Naive thymus-derived CD4-positive, alpha-beta T cell (primary cell): ENCODE results near the gene ADGRL2. TPM values are rescaled to one million over a fixed set of nuclear protein-coding genes. Genes with fewer than 3 reads are reported as not detected.

Source experiments
- ATAC-seq: fragments of 150-1000 bp; cut with Tn5 transposase; 2 replicates; pipeline ENCODE4 v1.10.0; 2021; ENCODE audit warnings: mild to moderate bottlenecking, moderate library complexity
- CTCF ChIA-PET: fragments of 350-600 bp; sonication (Branson Sonifier 250); formaldehyde crosslinking; loops from one replicate; lab custom pipeline; 2021; ENCODE audit warnings: antibody characterized with exemption; lab: Charles Lee
- POLR2A ChIA-PET: fragments of 350-600 bp; sonication (Branson Sonifier 250); formaldehyde crosslinking; loops from one replicate; lab custom pipeline; 2021; ENCODE audit warnings: antibody characterized with exemption, inconsistent platforms; lab: Charles Lee
- DNase-seq, 9 donors: peaks; one replicate each; pipeline versions ENCODE4 v3.0.0 to v3.0.0-alpha.2; 2020 to 2022; ENCODE audit warnings: mixed read lengths in 1 of 9
- H3K27ac ChIP-seq: one replicate; pipeline ENCODE4 v1.7.0; 2013; ENCODE audit warnings: mild to moderate bottlenecking, low read depth, low read length, moderate library complexity
- H3K27me3 ChIP-seq, 2 donors: one replicate each; pipeline ENCODE4 v1.7.0; 2013; ENCODE audit warnings: low read length in 2 of 2, mild to moderate bottlenecking in 2 of 2, moderate library complexity in 2 of 2; ENCODE audit not compliant: control insufficient read depth in 2 of 2, insufficient read depth in 2 of 2
- H3K36me3 ChIP-seq, 3 experiments: 1 replicate in 2 of 3; 2 replicates in 1 of 3; pipeline ENCODE4 v1.7.0; 2013; ENCODE audit warnings: low read length in 3 of 3, mild to moderate bottlenecking in 3 of 3, moderate library complexity in 1 of 3; ENCODE audit not compliant: insufficient read depth in 3 of 3, control insufficient read depth in 2 of 3
- H3K4me1 ChIP-seq, 2 donors: one replicate each; pipeline ENCODE4 v1.7.0; 2013; ENCODE audit warnings: low read length in 2 of 2, mild to moderate bottlenecking in 2 of 2, moderate library complexity in 1 of 2; ENCODE audit not compliant: control insufficient read depth in 2 of 2, insufficient read depth in 2 of 2
- H3K4me3 ChIP-seq: 2 replicates; pipeline ENCODE4 v1.7.0; 2013; ENCODE audit warnings: mild to moderate bottlenecking, low read length
- H3K9me3 ChIP-seq, 3 experiments: 1 replicate in 2 of 3; 2 replicates in 1 of 3; pipeline ENCODE4 v1.7.0; 2013; ENCODE audit warnings: low read length in 3 of 3; ENCODE audit not compliant: control insufficient read depth in 2 of 3
- H3K27ac Mint-ChIP-seq, 9 donors: one replicate each; pipeline ENCODE4 v1.8.0; 2020 to 2022; ENCODE audit warnings: mixed read lengths in 9 of 9, mild to moderate bottlenecking in 8 of 9, moderate library complexity in 5 of 9, inconsistent platforms in 2 of 9
- H3K27me3 Mint-ChIP-seq, 5 donors: one replicate each; pipeline ENCODE4 v1.8.0; 2021 to 2022; ENCODE audit warnings: mixed read lengths in 5 of 5, mild to moderate bottlenecking in 1 of 5
- H3K36me3 Mint-ChIP-seq, 5 donors: one replicate each; pipeline ENCODE4 v1.8.0; 2020 to 2022; ENCODE audit warnings: mixed read lengths in 5 of 5, mild to moderate bottlenecking in 3 of 5, inconsistent platforms in 1 of 5
- H3K4me1 Mint-ChIP-seq, 7 donors: one replicate each; pipeline ENCODE4 v1.8.0; 2020 to 2022; ENCODE audit warnings: mixed read lengths in 7 of 7, mild to moderate bottlenecking in 3 of 7, inconsistent platforms in 1 of 7
- H3K4me3 Mint-ChIP-seq, 10 donors: one replicate each; pipeline ENCODE4 v1.8.0; 2020 to 2022; ENCODE audit warnings: mild to moderate bottlenecking in 10 of 10, mixed read lengths in 10 of 10, moderate library complexity in 6 of 10, inconsistent platforms in 2 of 10
- H3K9me3 Mint-ChIP-seq, 11 donors: one replicate each; pipeline ENCODE4 v1.8.0; 2020 to 2022; ENCODE audit warnings: mixed read lengths in 11 of 11, mild to moderate bottlenecking in 4 of 11, inconsistent platforms in 1 of 11, moderate library complexity in 1 of 11
- intact Hi-C, 2 donors: fragments of 100-400 bp; cut with micrococcal nuclease; formaldehyde crosslinking; loops; one replicate each; pipeline ENCODE4 v1.15.1; 2023
- polyA plus RNA-seq, 2 donors: library from polyadenylated mRNA; unstranded; fragments of 300-500 nt; fragmentation: Illumina TruSeq; gene quantifications; one replicate each; pipeline ENCODE4 v1.2.3, GENCODE V29; 2021
- total RNA-seq, 6 experiments: library from RNA in 5 of 6; stranded (reverse) in 5 of 6; gene quantifications; 1 replicate in 5 of 6; 2 replicates in 1 of 6; pipeline ENCODE4 v1.2.3 and lab custom pipeline; 2021 to 2026

The ADGRL2 gene
- total and polyA plus RNA-seq, 7 experiments from 2014 or later: not detected

DNA sequence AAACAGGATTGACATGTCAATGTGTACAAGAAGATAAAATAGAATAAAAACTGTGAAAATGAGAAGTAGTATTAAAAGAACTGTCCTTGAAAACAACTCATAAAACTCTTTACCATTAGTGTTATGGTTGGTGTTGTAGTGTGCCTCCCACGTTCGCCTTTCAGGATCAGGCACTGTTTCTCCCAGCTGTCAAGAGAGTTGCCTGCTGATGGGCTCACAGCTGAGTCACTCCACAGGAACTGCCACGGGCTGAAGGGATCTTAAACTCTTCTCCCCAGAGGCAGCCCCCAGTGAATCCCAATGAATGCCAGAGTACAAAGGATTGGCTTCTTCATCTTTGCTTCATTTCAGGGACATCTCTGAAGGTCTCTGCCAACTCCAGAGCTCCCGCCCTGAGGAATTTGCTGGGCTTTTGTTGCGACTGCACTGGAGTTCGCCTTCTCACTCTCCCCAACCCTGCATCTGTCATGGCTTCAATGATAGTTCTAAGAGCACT is 119.6 kb downstream of the ADGRL2 start:
- Mint-ChIP-seq H3K4me3 (no peak overlapping the region), H3K27me3 (no peaks in the 10 kb centered on the region), H3K9me3 (no peaks in the 10 kb centered on the region), H3K4me1 (no peaks in the 10 kb centered on the region), H3K27ac (no peak overlapping the region), H3K36me3 (no peaks in the 10 kb centered on the region)
- ChIA-PET POLR2A (no interaction called here), CTCF (no interaction called here)
- no peak overlapping the region for H3K27ac ChIP-seq
- no peaks in the 10 kb centered on the region for H3K4me1 ChIP-seq
- no peaks in the 10 kb centered on the region for H3K9me3 ChIP-seq
- H3K36me3 ChIP-seq: no peaks in the 10 kb centered on the region
- intact Hi-C loops: no loop called here
- no peaks in the 10 kb centered on the region for H3K27me3 ChIP-seq
- ATAC-seq (no peak), DNase-seq (no peak)
- H3K4me3 ChIP-seq: no peak overlapping the region

DNA sequence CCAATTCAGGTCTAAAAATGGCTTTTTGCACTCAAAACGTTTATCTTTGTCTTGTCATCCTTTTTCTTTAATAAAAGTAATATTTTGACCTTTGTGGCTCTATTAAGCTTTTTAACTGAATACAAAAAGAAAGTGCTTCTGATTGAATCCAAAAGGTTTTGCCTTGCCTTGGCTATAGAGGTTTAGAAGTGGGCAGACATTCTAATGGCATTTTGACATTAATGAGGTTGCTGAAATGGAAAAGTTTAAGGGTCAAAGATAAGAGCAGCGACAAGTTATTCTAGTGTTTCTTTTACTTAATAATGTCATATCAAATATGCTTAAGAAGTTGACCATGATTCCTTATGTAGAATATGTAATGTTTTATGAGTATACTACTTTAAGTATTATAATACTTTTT is 120.2 kb downstream of the ADGRL2 start:
- ChIA-PET POLR2A (no interaction called here), CTCF (no interaction called here)
- intact Hi-C loops: no loop called here
- Histone ChIP-seq H3K4me3 (no peak overlapping the region), H3K27ac (no peak overlapping the region), H3K4me1 (no peaks in the 10 kb centered on the region), H3K36me3 (no peaks in the 10 kb centered on the region), H3K9me3 (no peaks in the 10 kb centered on the region), H3K27me3 (no peaks in the 10 kb centered on the region)
- no peak for ATAC-seq
- no peaks in the 10 kb centered on the region for H3K4me1 Mint-ChIP-seq
- H3K27ac Mint-ChIP-seq: no peak overlapping the region
- H3K9me3 Mint-ChIP-seq: no peaks in the 10 kb centered on the region
- H3K36me3 Mint-ChIP-seq: no peaks in the 10 kb centered on the region
- DNase-seq: no peak
- no peaks in the 10 kb centered on the region for H3K27me3 Mint-ChIP-seq
- no peak overlapping the region for H3K4me3 Mint-ChIP-seq

DNA sequence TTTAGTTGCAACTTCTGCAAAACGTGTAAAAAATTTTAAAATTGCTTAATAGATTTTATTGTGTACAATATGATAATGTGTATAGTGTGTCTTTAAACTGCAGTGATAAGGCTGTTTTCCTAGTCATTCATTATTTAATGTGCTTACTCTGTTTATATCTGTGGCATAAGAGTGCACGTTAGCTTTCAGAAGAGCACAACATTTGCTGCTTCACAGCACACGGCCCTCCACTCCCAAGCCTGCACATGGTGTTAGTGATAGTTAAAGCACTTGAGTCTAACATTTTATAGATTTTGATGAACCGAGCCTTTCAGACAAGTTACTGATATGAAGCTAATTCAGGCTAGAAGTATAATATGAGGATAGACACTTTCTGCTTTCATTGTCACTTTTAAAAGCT is 120.6 kb downstream of the ADGRL2 start:
- Mint-ChIP-seq H3K4me3 (no peak overlapping the region), H3K9me3 (no peaks in the 10 kb centered on the region), H3K4me1 (no peaks in the 10 kb centered on the region), H3K27me3 (no peaks in the 10 kb centered on the region), H3K27ac (no peak overlapping the region), H3K36me3 (no peaks in the 10 kb centered on the region)
- Histone ChIP-seq H3K27me3 (no peaks in the 10 kb centered on the region), H3K9me3 (no peaks in the 10 kb centered on the region), H3K27ac (no peak overlapping the region), H3K4me3 (no peak overlapping the region), H3K4me1 (no peaks in the 10 kb centered on the region), H3K36me3 (no peaks in the 10 kb centered on the region)
- intact Hi-C loops: no loop called here
- CTCF ChIA-PET: no interaction called here
- POLR2A ChIA-PET: no interaction called here
- DNase-seq: no peak
- no peak for ATAC-seq

DNA sequence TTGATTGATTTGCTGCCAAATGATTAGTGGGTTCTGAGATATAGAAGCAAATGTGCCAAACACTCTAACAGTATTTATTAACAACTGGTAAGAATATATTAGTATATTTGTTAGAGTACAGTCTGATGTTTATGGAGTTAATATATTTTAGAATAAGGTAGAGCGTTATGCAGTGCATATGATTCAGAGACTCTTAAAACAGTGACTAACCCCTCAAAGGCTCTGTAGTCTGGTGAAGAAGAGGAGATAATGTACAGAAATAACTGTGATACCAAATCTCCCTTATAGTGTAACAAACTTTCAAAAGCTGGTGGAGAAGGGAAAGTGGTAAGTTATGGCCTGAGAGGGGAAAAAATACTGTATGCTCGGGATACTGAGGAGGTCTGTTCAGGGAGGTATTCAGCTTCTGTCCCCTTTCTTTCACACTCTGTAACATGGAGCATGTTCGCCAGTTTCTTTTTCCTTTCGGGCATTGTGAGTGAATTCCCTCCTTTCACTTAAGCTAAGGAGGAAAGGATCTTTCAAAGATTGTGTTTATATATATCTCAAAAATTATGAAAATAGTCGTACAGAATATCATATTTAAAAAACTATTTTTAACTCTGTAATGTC is 121.2 kb downstream of the ADGRL2 start:
- CTCF ChIA-PET: no interaction called here
- POLR2A ChIA-PET: no interaction called here
- no peaks in the 10 kb centered on the region for H3K27me3 Mint-ChIP-seq
- H3K27ac Mint-ChIP-seq: no peak overlapping the region
- no peak for DNase-seq
- no peaks in the 10 kb centered on the region for H3K36me3 Mint-ChIP-seq
- no peaks in the 10 kb centered on the region for H3K36me3 ChIP-seq
- intact Hi-C loops: no loop called here
- H3K9me3 Mint-ChIP-seq: no peaks in the 10 kb centered on the region
- no peak overlapping the region for H3K4me3 Mint-ChIP-seq
- no peaks in the 10 kb centered on the region for H3K9me3 ChIP-seq
- no peak overlapping the region for H3K4me3 ChIP-seq
- H3K4me1 ChIP-seq: no peaks in the 10 kb centered on the region
- no peak overlapping the region for H3K27ac ChIP-seq
- no peak for ATAC-seq
- no peaks in the 10 kb centered on the region for H3K4me1 Mint-ChIP-seq
- no peaks in the 10 kb centered on the region for H3K27me3 ChIP-seq

DNA sequence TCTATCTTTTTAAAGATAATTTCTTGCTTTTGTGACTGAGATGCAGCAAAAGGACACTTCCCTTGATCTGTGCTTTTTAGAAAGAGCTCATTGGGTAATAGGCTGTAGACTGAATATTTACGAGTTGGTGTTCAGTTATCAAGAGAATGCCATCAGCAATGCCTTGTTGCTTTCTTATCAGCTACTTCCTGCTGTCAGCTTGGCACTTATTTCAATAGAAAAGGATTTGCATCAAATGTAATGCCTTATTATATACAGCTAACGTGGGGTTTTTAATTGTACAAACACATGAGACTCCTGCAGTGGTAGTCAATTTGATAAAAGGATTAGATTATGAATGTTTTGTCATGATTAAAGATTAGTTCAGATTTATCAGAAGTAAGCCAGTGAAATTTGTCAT is 122.2 kb downstream of the ADGRL2 start:
- no peak for ATAC-seq
- Mint-ChIP-seq H3K4me3 (no peak overlapping the region), H3K27me3 (no peaks in the 10 kb centered on the region), H3K9me3 (no peaks in the 10 kb centered on the region), H3K27ac (no peak overlapping the region), H3K4me1 (no peaks in the 10 kb centered on the region), H3K36me3 (no peaks in the 10 kb centered on the region)
- H3K4me1 ChIP-seq: no peaks in the 10 kb centered on the region
- no peak for DNase-seq
- POLR2A ChIA-PET: no interaction called here
- no peaks in the 10 kb centered on the region for H3K27me3 ChIP-seq
- intact Hi-C loops: no loop called here
- no peaks in the 10 kb centered on the region for H3K9me3 ChIP-seq
- CTCF ChIA-PET: no interaction called here
- no peak overlapping the region for H3K27ac ChIP-seq
- no peaks in the 10 kb centered on the region for H3K36me3 ChIP-seq
- H3K4me3 ChIP-seq: no peak overlapping the region

DNA sequence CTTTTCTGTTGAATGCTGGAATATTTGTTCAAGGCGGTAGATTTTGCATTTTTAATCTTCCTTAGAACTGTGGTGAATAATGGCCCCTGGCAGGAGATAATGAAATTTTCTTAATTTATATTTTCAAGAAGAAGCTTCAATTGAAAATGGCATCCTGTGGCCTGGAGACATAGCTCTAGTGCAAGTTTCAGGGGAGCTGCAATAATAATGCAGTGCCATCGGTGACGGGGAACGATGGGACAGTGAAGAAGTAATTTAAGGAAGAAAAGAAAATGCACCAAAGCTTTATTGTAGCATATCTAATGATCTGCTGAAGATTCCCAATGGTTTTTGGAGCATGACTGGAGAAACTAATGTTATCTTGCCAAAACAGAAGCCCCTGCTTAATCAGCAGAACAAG is 128.4 kb downstream of the ADGRL2 start:
- DNase-seq (no peak), ATAC-seq (no peak)
- Mint-ChIP-seq H3K9me3 (no peaks in the 10 kb centered on the region), H3K4me3 (no peak overlapping the region), H3K4me1 (peaks cover 0 to 2% (median 0%) of the 10 kb centered on the region in 7 donors), H3K36me3 (no peaks in the 10 kb centered on the region), H3K27me3 (no peaks in the 10 kb centered on the region), H3K27ac (no peak overlapping the region)
- intact Hi-C loops: no loop called here
- H3K4me1 ChIP-seq: no peaks in the 10 kb centered on the region
- CTCF ChIA-PET: no interaction called here
- no peak overlapping the region for H3K27ac ChIP-seq
- H3K27me3 ChIP-seq: no peaks in the 10 kb centered on the region
- no peaks in the 10 kb centered on the region for H3K9me3 ChIP-seq
- no peaks in the 10 kb centered on the region for H3K36me3 ChIP-seq
- no peak overlapping the region for H3K4me3 ChIP-seq
- POLR2A ChIA-PET: no interaction called here

DNA sequence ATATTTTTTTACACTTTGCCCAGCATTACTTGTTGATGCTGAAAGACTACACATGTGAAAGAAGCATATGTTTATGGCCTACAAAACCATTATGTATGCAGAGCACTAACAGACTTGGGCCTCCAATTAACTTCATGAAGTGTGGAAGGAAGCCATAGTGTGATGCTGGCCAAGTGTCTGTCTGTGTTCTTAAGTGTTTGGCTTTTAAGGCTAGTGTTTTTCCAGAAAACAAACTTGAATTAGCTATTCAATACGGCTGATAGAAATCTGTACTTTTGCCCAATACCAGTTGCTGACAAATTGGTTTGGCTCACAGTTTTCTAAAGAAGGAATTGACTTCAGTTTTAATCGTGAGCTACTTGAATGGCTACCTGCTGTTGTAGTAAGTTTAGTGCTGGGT is 136.1 kb downstream of the ADGRL2 start:
- Histone ChIP-seq H3K27me3 (no peaks in the 10 kb centered on the region), H3K4me3 (no peak overlapping the region), H3K27ac (no peak overlapping the region), H3K36me3 (no peaks in the 10 kb centered on the region), H3K9me3 (no peaks in the 10 kb centered on the region), H3K4me1 (no peaks in the 10 kb centered on the region)
- ChIA-PET POLR2A (no interaction called here), CTCF (no interaction called here)
- Mint-ChIP-seq H3K4me3 (no peak overlapping the region), H3K9me3 (peaks cover 0 to 5% (median 0%) of the 10 kb centered on the region in 11 donors), H3K27ac (no peak overlapping the region), H3K27me3 (no peaks in the 10 kb centered on the region), H3K4me1 (no peaks in the 10 kb centered on the region), H3K36me3 (no peaks in the 10 kb centered on the region)
- no peak for ATAC-seq
- intact Hi-C loops: no loop called here
- DNase-seq: no peak
